ENCODE measurements around the gene GPRC5A.

Gene GPRC5A

GRCh38 chr12:12915656-12916055 lies 24.3 kb downstream of the GPRC5A start:
- DNase-seq: no peak

- peak; percentile 50 to 80 (median 73) for DNase-seq
These were observed 25.0 kb downstream of the GPRC5A start for GRCh38 chr12:12916135-12916944.

GRCh38 chr12:12917517-12917916 lies 26.2 kb downstream of the GPRC5A start:
- DNase-seq: no peak

GRCh38 chr12:12918781-12919389 lies 27.5 kb downstream of the GPRC5A start:
- DNase-seq: no peak

GRCh38 chr12:12919666-12920435 lies 28.5 kb downstream of the GPRC5A start:
- DNase-seq: no peak

GRCh38 chr12:12922191-12922616 lies 30.8 kb downstream of the GPRC5A start:
- DNase-seq: no peak

- no peak for DNase-seq
These were observed 31.6 kb downstream of the GPRC5A start for GRCh38 chr12:12922978-12923377.

- no peak for DNase-seq
These were observed 32.8 kb downstream of the GPRC5A start for GRCh38 chr12:12924169-12924568.

GRCh38 chr12:12925388-12925787 lies 34.0 kb downstream of the GPRC5A start:
- DNase-seq: no peak

- no peak for DNase-seq
These were observed 35.3 kb downstream of the GPRC5A start for GRCh38 chr12:12926571-12927071.

GRCh38 chr12:12927211-12928079 lies 36.1 kb downstream of the GPRC5A start:
- peak in 4 of 5 donors; percentile 11 to 41 (median 30) for DNase-seq

- DNase-seq: no peak
These were observed 38.3 kb downstream of the GPRC5A start for GRCh38 chr12:12929696-12930095.

GRCh38 chr12:12930633-12931219 lies 39.4 kb downstream of the GPRC5A start:
- DNase-seq: no peak

GRCh38 chr12:12933742-12934141 lies 42.4 kb downstream of the GPRC5A start:
- no peak for DNase-seq

- no peak for DNase-seq
These were observed 43.2 kb downstream of the GPRC5A start for GRCh38 chr12:12934556-12934955.

- no peak for DNase-seq
These were observed 45.7 kb downstream of the GPRC5A start for GRCh38 chr12:12936983-12937491.

GRCh38 chr12:12938541-12938940 lies 47.2 kb downstream of the GPRC5A start:
- no peak for DNase-seq

- no peak for DNase-seq
These were observed 48.5 kb downstream of the GPRC5A start for GRCh38 chr12:12939888-12940287.

GRCh38 chr12:12941450-12942350 lies 50.3 kb downstream of the GPRC5A start:
- no peak for DNase-seq

GRCh38 chr12:12943586-12944260 lies 52.4 kb downstream of the GPRC5A start:
- DNase-seq: no peak

Data from T-helper 1 cell (primary cell).